ENCODE measurements around the gene ZNF568. TPM values are rescaled to one million over a fixed set of nuclear protein-coding genes. Genes with fewer than 3 reads are reported as not detected.

The ZNF568 gene
- total and polyA plus RNA-seq, 2 of the 4 experiments (the other 2 are of a cell fraction) = 3.0 to 7.3 TPM

DNA sequence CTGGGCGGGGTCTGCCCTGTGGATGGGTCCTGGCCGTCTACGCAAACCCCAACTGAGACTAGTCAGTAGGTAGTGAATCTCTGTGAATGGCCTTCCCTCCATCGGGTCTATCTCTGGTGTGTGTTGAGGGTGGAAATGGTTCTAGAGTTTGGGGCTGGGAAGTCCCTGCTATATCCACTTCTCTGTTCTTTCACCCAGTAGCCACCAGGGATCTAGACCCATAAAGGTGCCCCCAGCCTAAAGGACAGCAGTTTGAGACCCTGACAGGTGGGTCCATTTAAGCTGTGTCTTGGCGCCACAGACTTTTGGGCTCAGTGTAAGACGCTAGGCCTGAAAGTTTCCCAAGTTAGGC lies 57.7 kb downstream of the ZNF568 start:
- peak overlapping the region; percentile 96 for H2AFZ ChIP-seq (replicated peaks; ENCODE audit: low read length, poor library complexity)

More for the DNA sequence above, 57.7 kb downstream of the ZNF568 start:
- Histone ChIP-seq H3K27ac (ENCODE audit: insufficient read depth, low read length) (peak overlapping the region; percentile 75; the same call in 1 of the 2 replicates), H2BK20ac (ENCODE audit: low read depth, low read length) (no peak overlapping the region), H3K18ac (ENCODE audit: low read depth, low read length) (no peak overlapping the region), H4K91ac (ENCODE audit: insufficient read depth, low read depth, low read length) (no peak overlapping the region), H2AK9ac (replicated peaks; ENCODE audit: low read depth, low read length, poor library complexity) (no peak overlapping the region), H2BK15ac (ENCODE audit: low read depth, low read length) (no peak overlapping the region), H3K4me2 (ENCODE audit: low read depth, low read length) (peak overlapping the region; percentile 96), H3K56ac (ENCODE audit: extremely low read depth, insufficient read depth, low read length) (no peak overlapping the region), H3K79me1 (ENCODE audit: low read depth in 1 of 2, low read length in 2 of 2) (peaks cover 2 to 5% of the 10 kb centered on the region in 2 experiments; a peak in 1 of 4 replicates), H3K27me3 (ENCODE audit: control insufficient read depth, insufficient read depth, low read length) (no peaks in the 10 kb centered on the region), H3K4ac (ENCODE audit: low read depth, low read length) (no peak overlapping the region), H4K5ac (ENCODE audit: low read depth, low read length) (no peak overlapping the region; the same call in 1 of the 2 replicates), H3K4me3 (ENCODE audit: insufficient read depth, low read depth, low read length) (peak overlapping the region; percentile 96), H3K9ac (ENCODE audit: low read depth, low read length) (peak overlapping the region; percentile 76), H3K9me3 (ENCODE audit: control insufficient read depth, insufficient read depth, low read length) (peaks cover 2% of the 10 kb centered on the region; the same call in 1 of the 2 replicates), H2BK120ac (ENCODE audit: low read depth, low read length) (no peak overlapping the region), H3K23ac (ENCODE audit: low read depth, low read length) (no peak overlapping the region), H3K4me1 (ENCODE audit: control insufficient read depth, insufficient read depth, low read length) (no peaks in the 10 kb centered on the region; the same call in 1 of the 2 replicates), H4K8ac (ENCODE audit: low read depth in 2 of 2, low read length in 2 of 2) (peak overlapping the region; percentile 39 to 87; a peak in 2 of 4 replicates), H2AK5ac (ENCODE audit: low read depth, low read length) (no peak overlapping the region), H3K9me1 (ENCODE audit: insufficient read depth, low read length) (0 out of 2 replicates have a peak, but pooled peaks cover 4% of the 10 kb centered on the region), H4K20me1 (ENCODE audit: insufficient read depth, low read length) (no peaks in the 10 kb centered on the region), H2BK5ac (ENCODE audit: low read depth, low read length, poor library complexity, severe bottlenecking) (no peak overlapping the region), H3K36me3 (ENCODE audit: control insufficient read depth, insufficient read depth, low read length) (no peaks in the 10 kb centered on the region; the same call in 1 of the 2 replicates), H3K14ac (replicated peaks; ENCODE audit: low read depth, low read length) (no peak overlapping the region)
- in situ Hi-C loops (cut with MboI; ENCODE audit: low sequenced_read_pairs) = no loop called here
- TF ChIP-seq, protein P1, sequence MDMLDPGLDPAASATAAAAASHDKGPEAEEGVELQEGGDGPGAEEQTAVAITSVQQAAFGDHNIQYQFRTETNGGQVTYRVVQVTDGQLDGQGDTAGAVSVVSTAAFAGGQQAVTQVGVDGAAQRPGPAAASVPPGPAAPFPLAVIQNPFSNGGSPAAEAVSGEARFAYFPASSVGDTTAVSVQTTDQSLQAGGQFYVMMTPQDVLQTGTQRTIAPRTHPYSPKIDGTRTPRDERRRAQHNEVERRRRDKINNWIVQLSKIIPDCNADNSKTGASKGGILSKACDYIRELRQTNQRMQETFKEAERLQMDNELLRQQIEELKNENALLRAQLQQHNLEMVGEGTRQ (IDR thresholded peaks at IDR 0.05; ENCODE audit: low read depth, low read length) = no peak
- TF ChIP-seq MAZ (IDR thresholded peaks at IDR 0.05; ENCODE audit: borderline replicate concordance, low read depth, low read length) (no peak), RCOR1 (IDR thresholded peaks at IDR 0.05; ENCODE audit: insufficient replicate concordance, low read length) (no peak), RFX5 (IDR thresholded peaks at IDR 0.05; ENCODE audit: low read depth, low read length) (no peak), MXI1 (IDR thresholded peaks at IDR 0.05; ENCODE audit: borderline replicate concordance, low read depth, low read length) (no peak), CHD1 (IDR thresholded peaks at IDR 0.05; ENCODE audit: low read depth, low read length) (no peak), BHLHE40 (IDR thresholded peaks at IDR 0.05; ENCODE audit: low read depth, low read length) (no peak), CEBPB (IDR thresholded peaks at IDR 0.05; ENCODE audit: low read depth, low read length) (no peak), RAD21 (IDR thresholded peaks at IDR 0.05; ENCODE audit: low read length) (no peak)
- TF ChIP-seq, protein P2, sequence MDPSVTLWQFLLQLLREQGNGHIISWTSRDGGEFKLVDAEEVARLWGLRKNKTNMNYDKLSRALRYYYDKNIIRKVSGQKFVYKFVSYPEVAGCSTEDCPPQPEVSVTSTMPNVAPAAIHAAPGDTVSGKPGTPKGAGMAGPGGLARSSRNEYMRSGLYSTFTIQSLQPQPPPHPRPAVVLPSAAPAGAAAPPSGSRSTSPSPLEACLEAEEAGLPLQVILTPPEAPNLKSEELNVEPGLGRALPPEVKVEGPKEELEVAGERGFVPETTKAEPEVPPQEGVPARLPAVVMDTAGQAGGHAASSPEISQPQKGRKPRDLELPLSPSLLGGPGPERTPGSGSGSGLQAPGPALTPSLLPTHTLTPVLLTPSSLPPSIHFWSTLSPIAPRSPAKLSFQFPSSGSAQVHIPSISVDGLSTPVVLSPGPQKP (IDR thresholded peaks at IDR 0.05; ENCODE audit: borderline replicate concordance, low read depth, low read length) = no peak
- POLR2A ChIA-PET (ENCODE audit: unreplicated experiment) = no interaction called here
- ATAC-seq (ENCODE audit: low read depth) (no peak), DNase-seq (no peak)
- intact Hi-C loops (cut with micrococcal nuclease) = loop anchor here (1.0 to 5.0 kb wide), 3 partner anchors 58 to 493 kb away; partner anchors contain the start of genes ZNF568, ZNF569, ZNF570 and ZNF585B
- CTCF ChIA-PET = interaction anchor here (1.0 kb wide), 1 partner anchor 601 kb away, joined by 3 read pairs; no protein-coding TSS in a partner anchor
- dilution Hi-C loops (cut with HindIII; ENCODE audit: low sequenced_read_pairs, unreplicated experiment) = no loop called here
- no CpG with 5 or more reads among the region's 6 CpGs for WGBS, 2 experiments (ENCODE audit: extremely low coverage in 2 of 2, insufficient read length in 1 of 2)
- no TSS peak for BruUV-seq (replicated peaks)
